D721Med (cell line): ENCODE measurements around the gene DCP2.

Experiments
- DNase-seq: peaks from one replicate; pipeline ENCODE4 v3.0.0; 2011; ENCODE audit warnings: low spot score; ENCODE audit not compliant: insufficient read length
- FAIRE-seq: peaks from 2 replicates; lab custom pipeline; 2011; peaks lifted over from hg19 to GRCh38; lab: Jason Lieb, UNC
- CTCF ChIP-seq: IDR thresholded peaks from 2 replicates; pipeline ENCODE4 v1.5.1; 2012; ENCODE audit warnings: mild to moderate bottlenecking, control low read depth; ENCODE audit not compliant: insufficient read depth; ENCODE audit errors: missing control alignments

The DCP2 gene

GRCh38 chr5:112977440-112977861 is 853 bp downstream of the DCP2 start:
- no peak for TF ChIP-seq CTCF
- no peak for DNase-seq
- no peak for FAIRE-seq

- no peak for TF ChIP-seq CTCF
- no peak for DNase-seq
- no peak for FAIRE-seq
Measured at GRCh38 chr5:112978836-112979235, 2.2 kb downstream of the DCP2 start.

- DNase-seq (no peak), FAIRE-seq (no peak)
- TF ChIP-seq CTCF = no peak
Measured at GRCh38 chr5:112979723-112980122, 3.1 kb downstream of the DCP2 start.

GRCh38 chr5:112983363-112983762 is 6.8 kb downstream of the DCP2 start:
- TF ChIP-seq CTCF = no peak
- DNase-seq (no peak), FAIRE-seq (no peak)

GRCh38 chr5:112986224-112986623 is 9.6 kb downstream of the DCP2 start:
- TF ChIP-seq CTCF = no peak
- FAIRE-seq (no peak), DNase-seq (no peak)

- peak; percentile 97 for TF ChIP-seq CTCF
- no peak for DNase-seq
- no peak for FAIRE-seq
Measured at GRCh38 chr5:112995764-112996618, 19.4 kb downstream of the DCP2 start.

GRCh38 chr5:112996830-112997374 is 20.3 kb downstream of the DCP2 start:
- DNase-seq = no peak
- no peak for FAIRE-seq
- no peak for TF ChIP-seq CTCF
